OCI-LY3 (cell line): ENCODE measurements around the gene GNRHR.
"Not testable (repeated sequence)": the region's sequence is repeated elsewhere in the genome, so short reads cannot be mapped to it uniquely, and the experiment has no call there.

Experiments
- H2AFZ ChIP-seq: fragments of 200-600, 300-600 bp; shearing (Covaris generic); 2 replicates; pipeline ENCODE4 v1.6.0; 2014; ENCODE audit warnings: antibody characterized with exemption, low read depth, low read length
- H3K27ac ChIP-seq: fragments of 200-600, 300-600 bp; sonication (generic); 2 replicates; pipeline ENCODE4 v1.5.1; 2014; ENCODE audit warnings: mild to moderate bottlenecking, low read length, moderate library complexity, mixed read lengths
- H3K27me3 ChIP-seq: fragments of 200-600, 300-600 bp; sonication (generic); 2 replicates; pipeline ENCODE4 v1.6.1; 2014; ENCODE audit warnings: low read depth, low read length, mixed read lengths
- H3K36me3 ChIP-seq: fragments of 200-600, 300-600 bp; sonication (generic); replicated peaks from 2 replicates; pipeline ENCODE3; 2014; ENCODE audit warnings: low read depth, low read length, mixed read lengths
- H3K4me1 ChIP-seq: fragments of 300-600, 200-600 bp; sonication (generic); 2 replicates; pipeline ENCODE4 v1.6.1; 2014; ENCODE audit warnings: low read length, mixed read lengths
- H3K4me2 ChIP-seq: fragments of 200-600, 300-600 bp; sonication (generic); 2 replicates; pipeline ENCODE4 v1.6.1; 2014; ENCODE audit warnings: low read length, mixed read lengths
- H3K4me3 ChIP-seq: fragments of 300-600, 200-600 bp; sonication (generic); 2 replicates; pipeline ENCODE4 v1.5.1; 2014; ENCODE audit warnings: antibody characterized with exemption, mild to moderate bottlenecking, low read length, moderate library complexity
- H3K79me2 ChIP-seq: fragments of 300-600, 200-600 bp; shearing (Covaris generic); 2 replicates; pipeline ENCODE4 v1.6.1; 2014; ENCODE audit warnings: mild to moderate bottlenecking, low read length, mixed read lengths
- H3K9ac ChIP-seq: fragments of 300-600, 200-600 bp; shearing (Covaris generic); 2 replicates; pipeline ENCODE4 v1.6.0; 2014; ENCODE audit warnings: mild to moderate bottlenecking, low read length, moderate library complexity
- H3K9me3 ChIP-seq: fragments of 200-600, 300-600 bp; shearing (Covaris generic); 2 replicates; pipeline ENCODE4 v1.6.1; 2014; ENCODE audit warnings: low read length, mixed read lengths; ENCODE audit not compliant: insufficient read depth
- H4K20me1 ChIP-seq: fragments of 200-600, 300-600 bp; sonication (generic); 2 replicates; pipeline ENCODE4 v1.6.1; 2016; ENCODE audit warnings: low read length, mixed read lengths; ENCODE audit not compliant: insufficient read depth
- CTCF ChIP-seq: fragments of 200-600, 300-600 bp; sonication (generic); IDR thresholded peaks from 2 replicates; pipeline ENCODE4 v1.5.1; 2014; ENCODE audit warnings: antibody characterized with exemption, low read length, low read depth
- EZH2phosphoT487 ChIP-seq: fragments of 200-600 bp; shearing (Covaris generic); IDR thresholded peaks from 2 replicates; pipeline ENCODE4 v1.6.1; 2018; ENCODE audit warnings: antibody characterized with exemption, mixed run types, low read depth

Gene GNRHR

GRCh38 chr4:67735325-67735724 is 18.9 kb downstream of the GNRHR start:
- TF ChIP-seq CTCF (no peak), EZH2phosphoT487 (no peak)

DNA sequence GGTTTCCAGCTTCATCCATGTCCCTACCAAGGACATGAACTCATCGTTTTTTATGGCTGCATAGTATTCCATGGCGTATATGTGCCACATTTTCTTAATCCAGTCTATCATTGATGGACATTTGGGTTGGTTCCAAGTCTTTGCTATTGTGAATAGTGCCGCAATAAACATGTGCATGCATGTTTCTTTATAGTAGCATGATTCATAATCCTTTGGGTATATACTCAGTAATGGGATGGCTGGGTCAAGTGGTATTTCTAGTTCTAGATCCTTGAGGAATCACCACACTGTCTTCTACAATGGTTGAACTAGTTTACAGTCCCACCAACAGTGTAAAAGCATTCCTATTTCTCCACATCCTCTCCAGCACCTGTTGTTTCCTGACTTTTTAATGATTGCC is 23.7 kb downstream of the GNRHR start:
- H3K27me3 ChIP-seq, H3K4me3 ChIP-seq, H3K27ac ChIP-seq, H4K20me1 ChIP-seq, H3K36me3 ChIP-seq, H2AFZ ChIP-seq, H3K79me2 ChIP-seq, H3K9me3 ChIP-seq, H3K4me1 ChIP-seq, H3K4me2 ChIP-seq, H3K9ac ChIP-seq: not testable (repeated sequence)

More at GRCh38 chr4:67735325-67735724, 18.9 kb downstream of the GNRHR start:
- Histone ChIP-seq H3K27ac (no peak overlapping the region), H3K9ac (no peak overlapping the region), H3K4me1 (no peaks in the 10 kb centered on the region), H3K4me2 (no peak overlapping the region), H2AFZ (no peak overlapping the region), H3K9me3 (no peaks in the 10 kb centered on the region), H3K27me3 (no peaks in the 10 kb centered on the region), H3K79me2 (no peaks in the 10 kb centered on the region), H3K36me3 (no peaks in the 10 kb centered on the region), H4K20me1 (no peaks in the 10 kb centered on the region), H3K4me3 (no peak overlapping the region)

- no peak overlapping the region for H3K4me3 ChIP-seq
These were observed 26.9 kb downstream of the GNRHR start for GRCh38 chr4:67727124-67727850.

GRCh38 chr4:67725981-67726380 is 28.2 kb downstream of the GNRHR start:
- no peaks in the 10 kb centered on the region for H3K27me3 ChIP-seq
- no peak overlapping the region for H3K4me3 ChIP-seq

More at GRCh38 chr4:67727124-67727850, 26.9 kb downstream of the GNRHR start:
- Histone ChIP-seq H3K27ac (no peak overlapping the region), H3K4me1 (no peaks in the 10 kb centered on the region), H4K20me1 (no peaks in the 10 kb centered on the region), H3K27me3 (no peaks in the 10 kb centered on the region), H3K4me2 (no peak overlapping the region), H3K9me3 (peaks cover 7% of the 10 kb centered on the region; the same call in 1 of the 2 replicates), H2AFZ (no peak overlapping the region), H3K9ac (no peak overlapping the region), H3K79me2 (no peaks in the 10 kb centered on the region), H3K36me3 (peaks cover 8% of the 10 kb centered on the region)
- TF ChIP-seq CTCF = no peak
- TF ChIP-seq EZH2phosphoT487 = no peak

More at GRCh38 chr4:67725981-67726380, 28.2 kb downstream of the GNRHR start:
- Histone ChIP-seq H3K79me2 (no peaks in the 10 kb centered on the region), H3K36me3 (peaks cover 14% of the 10 kb centered on the region), H3K27ac (no peak overlapping the region), H3K4me2 (no peak overlapping the region), H3K4me1 (no peaks in the 10 kb centered on the region), H4K20me1 (no peaks in the 10 kb centered on the region), H2AFZ (no peak overlapping the region), H3K9ac (no peak overlapping the region), H3K9me3 (peaks cover 7% of the 10 kb centered on the region; the same call in 1 of the 2 replicates)
- TF ChIP-seq EZH2phosphoT487 = no peak
- TF ChIP-seq CTCF = no peak
